GM19463 (cell line): Measurements from ENCODE around the gene SDR39U1.

Experiments used
- ATAC-seq: cut with Tn5 transposase; IDR thresholded peaks from one replicate; pipeline ENCODE4 v1.9.1; 2021; ENCODE audit warnings: mild to moderate bottlenecking, moderate library complexity; ENCODE audit not compliant: unreplicated experiment

The SDR39U1 gene

GRCh38 chr14:24414077-24414476, 28.5 kb downstream of the SDR39U1 start:
- no peak for ATAC-seq

DNA sequence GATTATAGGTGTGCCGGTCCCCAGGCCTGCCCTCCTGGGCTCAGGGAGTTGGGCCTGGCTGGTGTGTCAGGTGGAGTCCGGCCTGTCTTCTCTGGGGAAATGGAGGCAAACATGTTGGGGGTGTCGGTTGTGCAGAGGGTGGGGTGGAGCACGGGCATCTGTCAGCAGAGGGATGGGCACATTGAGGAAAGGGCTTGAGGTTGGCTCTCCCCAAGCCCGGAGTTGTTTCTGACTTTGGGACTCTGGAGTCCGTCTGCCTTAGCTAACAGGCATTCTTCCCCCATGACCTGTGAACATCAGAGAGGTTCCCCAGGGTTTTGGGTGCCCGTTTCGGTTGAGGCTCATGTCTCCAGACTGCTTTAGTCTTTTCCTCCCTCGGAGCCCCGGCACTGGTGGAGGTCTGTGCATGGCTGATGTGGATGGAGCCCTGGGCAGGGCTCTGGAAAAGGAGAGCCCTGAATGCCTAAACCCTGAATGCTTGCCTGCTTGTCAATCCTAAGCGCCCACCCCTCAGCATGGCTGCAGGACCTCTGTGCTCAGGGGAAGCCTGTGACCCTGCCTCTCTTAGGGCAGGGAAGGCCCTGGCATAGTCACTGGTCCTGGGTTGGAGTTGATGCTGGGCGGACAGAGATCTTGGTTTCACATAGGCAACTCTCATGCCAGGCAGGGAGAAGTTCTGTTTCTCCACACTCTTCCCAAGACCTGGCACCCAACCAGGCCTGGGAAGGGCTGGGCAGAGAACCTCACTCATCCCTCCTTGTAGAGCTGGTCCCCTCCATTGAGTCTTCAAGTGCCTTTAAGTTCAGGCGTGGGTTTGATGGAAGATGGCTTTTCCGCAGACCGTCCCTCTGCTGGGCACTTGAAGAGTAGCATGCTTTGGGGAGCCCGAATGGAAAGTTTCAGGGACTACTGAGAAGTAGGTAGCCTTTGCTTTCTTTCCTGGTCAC, 30.9 kb downstream of the SDR39U1 start:
- ATAC-seq, result peak; percentile 69

GRCh38 chr14:24409956-24410355, 32.6 kb downstream of the SDR39U1 start:
- ATAC-seq, result no peak

DNA sequence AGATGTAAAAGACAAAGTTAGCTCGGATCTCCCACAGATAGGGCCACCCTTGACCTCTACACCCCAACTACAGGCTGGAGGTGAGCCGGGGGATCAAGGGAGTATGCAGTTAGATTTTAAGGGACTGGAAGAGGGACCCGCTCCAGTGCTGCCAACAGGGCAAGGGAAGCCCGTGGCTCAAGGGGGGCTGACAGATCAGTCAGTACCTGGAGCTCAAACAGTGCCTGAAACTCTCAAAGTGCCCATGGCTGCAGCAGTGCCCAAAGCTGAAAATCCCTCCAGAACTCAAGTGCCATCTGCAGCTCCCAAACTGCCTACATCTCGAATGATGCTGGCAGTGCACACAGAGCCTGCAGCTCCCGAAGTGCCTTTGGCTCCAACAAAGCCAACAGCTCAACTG, 33.4 kb downstream of the SDR39U1 start:
- no peak for ATAC-seq

GRCh38 chr14:24408764-24409163, 33.8 kb downstream of the SDR39U1 start:
- no peak for ATAC-seq

- no peak for ATAC-seq
Observed at GRCh38 chr14:24407608-24408325, 34.8 kb downstream of the SDR39U1 start.

DNA sequence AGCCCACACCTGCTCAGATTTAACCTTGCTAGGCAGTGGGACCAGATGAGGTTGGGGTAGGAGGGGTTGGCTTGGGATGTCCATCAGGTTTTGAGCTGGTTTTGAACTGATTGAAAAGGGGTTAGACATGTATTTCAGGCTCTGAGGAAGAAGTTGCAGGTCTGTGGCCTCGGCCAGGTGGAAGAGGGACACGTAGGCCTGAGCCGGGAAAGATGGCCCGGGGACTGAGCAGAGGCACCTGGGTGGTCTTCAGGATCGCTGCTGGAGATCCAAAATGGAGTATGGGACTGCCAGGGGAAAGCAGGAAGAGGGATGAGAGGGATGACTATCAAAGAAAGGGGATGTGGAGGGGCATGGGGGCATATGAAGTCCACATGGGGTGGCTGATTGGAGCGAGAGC, 36.2 kb downstream of the SDR39U1 start:
- ATAC-seq, result no peak

- ATAC-seq, result no peak
Observed at GRCh38 chr14:24404814-24405213, 37.8 kb downstream of the SDR39U1 start.

DNA sequence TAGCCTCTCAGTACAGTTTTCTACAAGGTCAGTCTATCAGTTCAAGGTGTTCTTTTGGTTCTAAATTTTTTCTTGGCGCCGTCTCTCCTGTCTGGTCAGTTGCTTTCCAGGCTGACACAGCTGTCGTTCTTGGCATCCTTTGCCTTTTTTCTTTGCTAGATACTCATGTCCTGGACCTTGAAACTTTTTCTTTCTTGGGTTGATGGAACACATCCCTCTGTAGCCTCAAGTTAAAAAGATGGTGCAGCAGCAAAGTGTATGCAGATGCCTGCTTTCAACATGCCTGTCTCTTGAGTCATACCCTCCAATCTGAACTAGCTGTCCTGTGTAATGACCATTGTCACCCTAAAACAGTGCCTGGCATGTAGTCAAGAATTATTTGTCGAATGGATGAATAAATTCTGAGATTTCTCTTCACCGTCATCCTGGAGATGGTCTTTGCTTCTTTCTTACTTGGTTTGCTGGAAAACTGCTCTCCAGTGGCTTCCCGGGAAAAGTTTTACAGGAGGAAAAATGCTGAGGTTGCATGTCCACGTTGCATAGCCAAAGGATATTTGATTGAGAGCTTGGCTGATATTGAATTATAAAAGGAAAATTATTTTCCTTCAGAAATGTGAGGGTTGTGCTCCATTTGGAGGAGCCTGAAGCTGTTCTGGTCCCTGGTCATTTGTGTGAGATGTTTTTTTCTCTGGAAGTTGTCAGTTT, 39.1 kb downstream of the SDR39U1 start:
- ATAC-seq, result no peak

DNA sequence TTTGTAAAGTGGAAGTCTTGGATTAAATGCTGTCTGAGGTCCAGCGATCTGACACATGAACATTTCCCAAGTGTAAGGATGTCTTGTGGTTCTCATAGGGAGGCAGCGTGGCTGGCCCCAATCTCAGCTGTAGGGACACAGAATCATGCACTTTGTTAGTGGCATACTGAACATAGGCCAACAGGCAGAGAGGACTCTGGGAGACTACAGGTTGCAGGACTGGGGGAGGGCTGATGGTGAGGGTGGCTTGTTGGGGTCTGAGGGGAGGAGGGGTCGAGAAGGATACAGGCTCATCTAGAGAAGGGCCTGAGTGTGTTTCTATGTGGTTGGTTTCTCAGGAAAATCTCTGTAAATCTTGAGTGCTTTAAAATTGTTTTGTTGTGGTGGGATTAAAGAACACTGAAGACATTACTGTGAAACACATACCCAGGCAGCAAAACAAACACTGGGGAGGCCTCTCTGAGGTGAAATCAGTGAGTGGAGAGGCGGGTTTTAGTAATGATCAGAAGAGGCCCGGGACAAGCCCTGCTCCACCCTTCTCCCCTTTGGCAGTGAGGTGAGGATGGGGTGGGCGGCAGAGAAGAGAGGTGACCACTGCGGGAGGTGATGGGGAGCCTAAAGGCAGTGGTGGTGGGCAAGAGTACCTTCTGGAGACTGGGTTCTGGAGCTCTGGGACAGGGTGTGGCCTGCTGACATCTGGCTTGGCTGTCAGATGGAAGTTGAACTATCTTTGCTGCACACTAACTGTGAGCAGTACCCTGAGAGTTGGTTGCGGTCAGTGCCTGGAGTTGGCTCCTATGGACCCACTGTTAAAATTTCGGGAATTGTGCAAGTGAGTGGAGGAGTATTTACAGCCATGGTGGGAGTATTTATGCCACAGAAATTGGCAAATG, 40.5 kb downstream of the SDR39U1 start:
- no peak for ATAC-seq

DNA sequence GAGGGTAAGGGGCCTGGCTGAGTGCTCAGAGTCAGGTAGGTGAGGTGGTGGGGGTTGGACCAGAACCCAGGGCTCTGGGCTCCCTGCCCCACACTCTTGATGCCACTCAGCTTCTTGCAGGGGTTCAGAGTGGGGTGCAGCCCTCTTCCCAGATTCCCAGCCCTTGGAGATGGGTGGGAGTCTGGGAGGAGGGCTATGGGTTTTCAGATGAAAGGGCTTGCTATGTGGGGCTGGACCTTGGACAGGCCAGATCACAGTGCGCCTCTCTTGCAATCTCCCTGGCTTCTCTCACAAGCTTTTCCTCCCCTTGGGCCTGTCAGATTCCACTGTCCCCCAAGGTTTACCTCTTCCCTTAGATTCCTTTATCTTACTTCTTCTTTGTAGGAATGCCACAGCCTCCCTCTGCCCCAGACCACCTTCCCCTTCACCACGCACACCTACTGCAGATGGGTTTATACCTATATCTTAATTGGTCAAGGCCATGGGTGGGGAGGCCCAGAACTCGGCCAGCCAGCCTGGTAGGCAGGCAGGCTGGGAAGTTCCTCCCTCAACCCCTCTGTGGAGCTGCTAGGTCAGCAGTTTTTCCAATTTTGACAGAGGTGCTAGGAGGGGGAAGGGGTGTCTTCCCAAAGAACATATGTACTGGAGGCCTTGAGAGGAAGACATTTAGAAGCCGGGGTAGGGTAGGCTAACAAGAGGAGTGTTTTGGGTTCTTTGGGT, 42.4 kb downstream of the SDR39U1 start:
- no peak for ATAC-seq

GRCh38 chr14:24399447-24399822, 43.1 kb downstream of the SDR39U1 start:
- no peak for ATAC-seq

DNA sequence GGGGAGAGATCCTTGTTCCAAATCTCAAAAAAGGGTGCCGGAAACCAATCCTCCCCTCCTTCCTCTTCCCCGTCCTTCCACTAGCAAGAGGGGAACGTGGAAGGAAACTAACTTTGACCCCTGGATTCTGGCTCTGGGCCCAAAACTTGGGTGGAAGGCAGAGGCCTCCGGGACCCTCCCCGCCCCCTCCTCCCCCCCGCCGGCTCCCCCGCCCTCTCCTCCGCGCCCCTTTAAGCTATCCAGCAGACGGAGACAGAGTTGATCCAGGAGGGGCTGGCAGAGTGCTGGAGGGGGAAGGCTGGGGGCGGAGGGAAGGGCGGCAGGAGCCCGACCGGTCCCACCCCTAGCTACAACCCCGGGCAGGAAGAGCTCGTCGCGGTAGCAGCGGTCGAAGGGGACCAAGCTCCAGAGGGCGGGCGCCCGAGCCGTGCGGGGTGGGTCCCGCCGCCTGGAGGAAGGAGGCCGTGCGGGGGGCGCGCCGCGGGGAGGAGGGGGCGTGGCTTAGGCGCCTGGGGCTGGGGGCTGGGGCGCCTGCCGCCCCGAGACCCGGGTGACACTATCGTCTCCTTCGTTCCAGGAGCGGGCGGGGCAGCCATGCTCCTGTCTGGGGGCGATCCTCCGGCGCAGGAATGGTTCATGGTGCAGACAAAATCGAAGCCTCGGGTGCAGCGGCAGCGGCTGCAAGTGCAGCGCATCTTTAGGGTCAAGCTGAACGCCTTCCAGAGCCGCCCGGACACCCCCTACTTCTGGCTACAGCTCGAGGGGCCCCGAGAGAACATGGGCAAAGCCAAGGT, 43.7 kb downstream of the SDR39U1 start, which contains the start of gene NYNRIN:
Gene NYNRIN, plus strand, starts transcription at position 351 of the 794 bp plus-strand sequence. Its CDS starts 244 bp downstream, at position 595.
- ATAC-seq, result peak; percentile 69

DNA sequence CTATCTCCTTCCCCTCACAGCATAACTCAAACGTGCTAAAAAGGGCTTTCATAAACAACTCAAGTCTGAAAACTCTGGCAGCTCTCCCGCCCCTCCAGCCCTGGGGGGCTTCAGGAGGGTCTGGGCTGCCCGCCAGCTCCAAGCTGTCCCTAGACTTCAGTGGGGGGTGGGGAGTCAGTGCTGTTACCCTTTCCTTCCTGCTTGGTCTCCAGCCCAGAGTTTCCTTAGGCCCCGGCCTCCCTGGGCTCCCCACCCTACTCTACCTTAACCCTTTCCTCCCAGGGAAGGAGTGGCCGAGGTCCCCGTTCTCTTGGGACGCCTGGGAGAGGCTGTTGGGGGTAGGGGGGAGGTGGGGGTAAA, 44.3 kb downstream of the SDR39U1 start:
- ATAC-seq, result no peak

DNA sequence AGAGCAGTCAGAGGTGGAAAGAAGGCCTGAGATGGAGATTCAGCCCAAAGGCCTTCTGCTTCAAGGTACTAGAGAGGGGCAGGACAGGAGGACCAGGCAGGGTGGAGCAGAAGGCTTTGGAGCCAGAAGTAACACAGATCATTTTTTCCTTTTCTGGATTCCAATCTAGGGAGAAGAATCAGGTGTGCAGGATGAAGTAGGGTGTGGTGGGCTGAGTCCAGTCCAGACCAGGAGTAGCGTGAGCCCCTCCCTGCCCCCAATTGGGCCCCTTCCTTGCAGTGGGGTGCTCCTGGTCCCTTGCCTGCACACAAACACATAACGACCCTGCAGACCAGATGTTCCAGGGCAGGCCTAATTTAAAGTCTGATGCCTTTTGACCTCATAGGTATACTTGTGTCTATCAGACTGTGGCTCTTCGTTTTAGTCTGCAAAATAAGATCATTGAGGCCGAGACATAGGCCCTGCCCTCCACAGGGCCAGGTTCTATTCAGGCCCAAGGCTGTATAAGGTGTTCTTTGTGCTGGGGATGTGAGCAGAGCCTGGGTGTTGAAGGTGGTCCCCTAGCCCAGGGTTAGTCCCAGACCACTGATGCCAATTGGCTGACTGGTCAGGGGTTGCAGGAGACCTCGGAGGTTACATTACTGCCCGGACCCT, 44.8 kb downstream of the SDR39U1 start:
- ATAC-seq, result no peak

DNA sequence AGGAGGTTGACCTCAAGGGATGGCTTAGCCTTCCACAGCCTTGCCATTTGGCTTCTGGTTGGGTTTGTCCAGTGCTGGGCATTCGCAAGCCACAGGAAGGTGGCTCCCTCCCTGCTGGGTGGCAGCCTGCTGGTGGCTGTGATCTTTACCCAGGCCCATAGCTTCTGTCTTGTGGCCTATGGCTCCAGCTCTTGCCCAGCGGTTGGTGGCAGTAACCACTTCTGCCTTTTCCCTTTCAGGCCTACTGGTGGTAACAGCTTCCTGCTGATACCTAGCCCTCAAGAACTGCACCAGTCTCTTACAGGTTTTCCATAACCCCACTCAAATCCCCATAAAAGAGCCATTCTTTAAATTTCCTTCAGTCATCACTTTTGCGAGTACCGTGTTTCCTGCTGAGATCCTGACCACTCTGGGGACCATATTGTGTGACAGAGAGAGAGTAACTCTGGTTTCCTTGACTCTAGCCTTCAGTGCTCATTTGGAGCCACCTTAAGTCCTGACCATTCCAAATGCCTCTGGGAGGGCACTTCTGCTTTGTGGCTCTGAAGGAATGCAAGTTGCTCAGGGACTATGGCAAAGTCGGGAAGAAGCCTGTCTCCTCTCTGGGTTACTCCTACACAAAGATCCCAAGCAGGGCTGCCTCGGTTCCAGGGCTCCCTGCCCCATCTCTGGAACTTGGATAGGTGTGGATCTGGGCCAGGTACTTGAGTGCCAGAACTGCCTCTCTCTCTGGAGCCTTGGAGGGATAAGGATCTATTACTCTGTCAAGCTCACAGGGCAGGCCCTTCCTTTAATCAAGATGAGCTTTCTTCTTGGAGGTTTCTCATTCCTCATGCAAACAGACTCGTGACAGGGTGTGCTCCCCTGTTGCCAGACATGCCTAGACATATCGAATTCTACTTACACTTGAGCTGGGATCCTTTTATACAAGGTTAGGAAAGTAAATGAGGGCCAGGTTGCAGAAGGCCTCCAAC, 46.7 kb downstream of the SDR39U1 start:
- ATAC-seq, result no peak

GRCh38 chr14:24394275-24394674, 48.3 kb downstream of the SDR39U1 start:
- ATAC-seq, result no peak
